CD14-positive monocyte (primary cell): ENCODE data around the gene LTBP1. TPM values are rescaled to one million over a fixed set of nuclear protein-coding genes. Genes with fewer than 3 reads are reported as not detected.
"Not testable (repeated sequence)": the region's sequence is repeated elsewhere in the genome, so short reads cannot be mapped to it uniquely, and the experiment has no call there.

Source experiments
- DNase-seq, 3 donors: peaks; one replicate each; pipeline ENCODE4 v3.0.0-alpha.2; 2011 to 2022
- H2AFZ ChIP-seq: 2 replicates; pipeline ENCODE4 v1.6.0; 2012; ENCODE audit warnings: mild to moderate bottlenecking, low read depth, low read length, inconsistent platforms; ENCODE audit not compliant: insufficient read depth, poor library complexity, severe bottlenecking
- H3K27ac ChIP-seq, 2 donors: 1 replicate in 1 of 2; 2 replicates in 1 of 2; pipeline ENCODE4 v1.5.1; 2012 to 2013; ENCODE audit warnings: low read length in 2 of 2, control low read depth in 1 of 2, inconsistent platforms in 1 of 2, low read depth in 1 of 2, mild to moderate bottlenecking in 1 of 2
- H3K27me3 ChIP-seq, 2 donors: one replicate each; pipeline versions ENCODE4 v1.6.0 to v1.6.1; 2011 to 2013; ENCODE audit warnings: low read length in 2 of 2; ENCODE audit not compliant: control insufficient read depth in 2 of 2, insufficient read depth in 2 of 2
- H3K36me3 ChIP-seq, 2 donors: replicated peaks in 1 of 2; 1 replicate in 1 of 2; 2 replicates in 1 of 2; pipeline versions ENCODE4 v1.5.1 to v1.6.1; 2012 to 2013; ENCODE audit warnings: low read length in 2 of 2, control low read depth in 1 of 2, inconsistent platforms in 1 of 2, mild to moderate bottlenecking in 1 of 2; ENCODE audit not compliant: insufficient read depth in 2 of 2, control insufficient read depth in 1 of 2
- H3K4me1 ChIP-seq, 2 donors: 1 replicate in 1 of 2; 2 replicates in 1 of 2; pipeline versions ENCODE4 v1.5.1 to v1.6.1; 2012 to 2013; ENCODE audit warnings: low read length in 2 of 2, control low read depth in 1 of 2, inconsistent platforms in 1 of 2, mild to moderate bottlenecking in 1 of 2, moderate library complexity in 1 of 2; ENCODE audit not compliant: insufficient read depth in 2 of 2, control insufficient read depth in 1 of 2
- H3K4me2 ChIP-seq: replicated peaks from 2 replicates; pipeline ENCODE3; 2012; ENCODE audit warnings: low read length, moderate library complexity, mild to moderate bottlenecking; ENCODE audit not compliant: poor library complexity, severe bottlenecking; ENCODE audit errors: extremely low read depth
- H3K4me3 ChIP-seq, 3 experiments: fragments of 200-600 bp in 1 of 3; sonication (generic) in 1 of 3; replicated peaks in 1 of 3; 1 replicate in 2 of 3; 2 replicates in 1 of 3; pipeline ENCODE4 v1.5.1; 2011 to 2013; ENCODE audit warnings: low read length in 3 of 3, mild to moderate bottlenecking in 3 of 3, control low read depth in 2 of 3, low read depth in 2 of 3, inconsistent platforms in 1 of 3, moderate library complexity in 1 of 3
- H3K79me2 ChIP-seq: 2 replicates; pipeline ENCODE4 v1.6.0; 2012; ENCODE audit warnings: mild to moderate bottlenecking, control low read depth, inconsistent platforms, low read length, moderate library complexity; ENCODE audit not compliant: insufficient read depth
- H3K9ac ChIP-seq: 2 replicates; pipeline ENCODE4 v1.6.0; 2017; ENCODE audit warnings: low read length, mild to moderate bottlenecking; ENCODE audit not compliant: insufficient read depth, poor library complexity, severe bottlenecking
- H3K9me3 ChIP-seq, 2 donors: replicated peaks in 1 of 2; 1 replicate in 1 of 2; 2 replicates in 1 of 2; pipeline versions ENCODE4 v1.5.1 to v1.6.1; 2012 to 2013; ENCODE audit warnings: low read length in 2 of 2, control low read depth in 1 of 2; ENCODE audit not compliant: control insufficient read depth in 1 of 2, insufficient read depth in 1 of 2
- H4K20me1 ChIP-seq: 2 replicates; pipeline ENCODE4 v1.6.0; 2012; ENCODE audit warnings: mild to moderate bottlenecking, low read length, control low read depth, moderate library complexity; ENCODE audit not compliant: insufficient read depth
- H3K27ac Mint-ChIP-seq, 7 donors: one replicate each; pipeline ENCODE4 v1.8.0; 2020; ENCODE audit warnings: mild to moderate bottlenecking in 7 of 7, mixed read lengths in 7 of 7, moderate library complexity in 6 of 7, inconsistent platforms in 2 of 7
- H3K27me3 Mint-ChIP-seq, 3 donors: one replicate each; pipeline ENCODE4 v1.8.0; 2021 to 2022; ENCODE audit warnings: low read depth in 3 of 3, mild to moderate bottlenecking in 3 of 3, mixed read lengths in 3 of 3, moderate library complexity in 3 of 3, inconsistent platforms in 1 of 3
- H3K36me3 Mint-ChIP-seq, 2 donors: one replicate each; pipeline ENCODE4 v1.8.0; 2020; ENCODE audit warnings: mixed read lengths in 2 of 2, inconsistent platforms in 1 of 2, mild to moderate bottlenecking in 1 of 2
- H3K4me1 Mint-ChIP-seq: one replicate; pipeline ENCODE4 v1.8.0; 2020; ENCODE audit warnings: mild to moderate bottlenecking, mixed read lengths
- H3K4me3 Mint-ChIP-seq, 2 donors: one replicate each; pipeline ENCODE4 v1.8.0; 2020; ENCODE audit warnings: mild to moderate bottlenecking in 2 of 2, mixed read lengths in 2 of 2, moderate library complexity in 1 of 2
- H3K9me3 Mint-ChIP-seq, 7 donors: one replicate each; pipeline ENCODE4 v1.8.0; 2020 to 2022; ENCODE audit warnings: mixed read lengths in 7 of 7, mild to moderate bottlenecking in 6 of 7, moderate library complexity in 6 of 7, inconsistent platforms in 2 of 7
- WGBS: methylation state at CpG from one replicate; pipeline ENCODE4 v1.1.5; 2013; ENCODE audit warnings: missing lambda C conversion rate; ENCODE audit not compliant: insufficient coverage; 5-methylcytosine and 5-hydroxymethylcytosine counted together
- intact Hi-C, 2 donors: fragments of 100-400 bp; cut with micrococcal nuclease; formaldehyde crosslinking; loops; one replicate each; pipeline versions ENCODE4 v1.15.0 to v1.15.1; 2023
- polyA plus RNA-seq, 3 donors: library from polyadenylated mRNA; depleted of rRNA in 1 of 3; unstranded in 2 of 3; stranded (reverse) in 1 of 3; fragments of 300-500 nt in 2 of 3; fragments of >200 nt in 1 of 3; fragmentation: Illumina TruSeq in 2 of 3; gene quantifications; 1 replicate in 2 of 3; 2 replicates in 1 of 3; pipeline ENCODE4 v1.2.3, GENCODE V29; 2012 to 2021
- TF ChIP-seq, protein P1 (sequence below): fragments of 200-600 bp; IDR thresholded peaks from one replicate; pipeline ENCODE4 v1.8.0; 2022; ENCODE audit warnings: antibody characterized with exemption, mild to moderate bottlenecking

Gene LTBP1
- polyA plus RNA-seq, 3 donors: 0.18 to 0.24 TPM; not detected in 1

DNA sequence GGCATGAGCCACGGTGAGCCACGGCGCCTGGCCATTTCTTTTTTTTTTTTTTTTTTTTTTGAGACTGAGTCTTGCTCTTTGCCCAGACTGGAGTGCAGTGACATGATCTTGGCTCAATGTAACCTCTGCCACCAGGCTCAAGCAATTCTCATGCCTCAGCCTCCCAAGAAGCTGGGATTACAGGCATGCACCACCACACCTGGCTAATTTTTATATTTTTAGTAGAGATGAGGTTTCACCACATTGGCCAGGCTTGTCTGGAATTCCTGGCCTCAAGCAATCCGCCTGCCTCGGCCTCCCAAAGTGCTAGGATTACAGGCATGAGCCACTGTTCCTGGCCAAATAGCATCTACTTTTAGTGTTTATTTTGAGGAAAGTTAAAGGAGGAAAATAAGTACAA lies 25.3 kb upstream of the LTBP1 start:
- H2AFZ ChIP-seq, H3K4me2 ChIP-seq, H3K4me1 ChIP-seq, H4K20me1 ChIP-seq, H3K36me3 Mint-ChIP-seq, H3K27ac ChIP-seq, H3K4me3 ChIP-seq, intact Hi-C loops, H3K79me2 ChIP-seq, H3K4me3 Mint-ChIP-seq, H3K27me3 ChIP-seq, H3K9ac ChIP-seq, DNase-seq, H3K36me3 ChIP-seq, H3K9me3 ChIP-seq, H3K9me3 Mint-ChIP-seq, H3K4me1 Mint-ChIP-seq, H3K27ac Mint-ChIP-seq: not testable (repeated sequence)
- WGBS: no CpG with 5 or more reads among the region's 5 CpGs
- H3K27me3 Mint-ChIP-seq: peaks cover 7 to 17% (median 15%) of the 10 kb centered on the region in 3 donors

DNA sequence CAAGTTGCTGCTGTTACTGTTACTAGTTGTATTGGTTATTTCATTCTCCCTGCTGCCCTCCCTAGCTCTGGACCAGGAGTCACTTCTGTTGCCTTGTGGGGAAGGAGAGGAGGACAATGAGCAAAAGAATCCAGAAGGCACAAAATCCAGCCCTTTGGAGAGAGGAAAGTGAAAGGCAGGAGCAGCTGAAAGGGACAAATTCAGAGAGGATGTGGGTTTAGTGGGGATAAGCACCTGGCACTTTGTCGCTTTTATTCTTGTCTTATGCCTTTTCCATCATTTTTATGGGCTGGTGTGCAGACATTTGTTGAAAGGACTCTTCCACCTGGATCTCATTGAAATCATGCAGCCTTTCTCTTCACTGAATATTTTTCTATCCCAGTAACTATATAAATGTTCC lies 24.3 kb upstream of the LTBP1 start:
- Histone ChIP-seq H4K20me1 (no peaks in the 10 kb centered on the region), H3K79me2 (no peaks in the 10 kb centered on the region), H3K4me3 (no peak overlapping the region), H3K27ac (no peak overlapping the region), H3K4me1 (no peaks in the 10 kb centered on the region), H2AFZ (no peak overlapping the region), H3K36me3 (no peaks in the 10 kb centered on the region), H3K4me2 (no peak overlapping the region), H3K9me3 (no peaks in the 10 kb centered on the region), H3K27me3 (peaks cover 3 to 13% of the 10 kb centered on the region in 2 donors), H3K9ac (no peak overlapping the region)
- Mint-ChIP-seq H3K27ac (no peak overlapping the region), H3K9me3 (peaks cover 0 to 7% (median 2%) of the 10 kb centered on the region in 7 donors), H3K36me3 (no peaks in the 10 kb centered on the region), H3K4me1 (no peaks in the 10 kb centered on the region), H3K27me3 (peaks cover 14 to 27% (median 18%) of the 10 kb centered on the region in 3 donors), H3K4me3 (no peak overlapping the region)
- no CpG with 5 or more reads among the region's 1 CpG for WGBS
- no peak for DNase-seq
- TF ChIP-seq, protein P1, sequence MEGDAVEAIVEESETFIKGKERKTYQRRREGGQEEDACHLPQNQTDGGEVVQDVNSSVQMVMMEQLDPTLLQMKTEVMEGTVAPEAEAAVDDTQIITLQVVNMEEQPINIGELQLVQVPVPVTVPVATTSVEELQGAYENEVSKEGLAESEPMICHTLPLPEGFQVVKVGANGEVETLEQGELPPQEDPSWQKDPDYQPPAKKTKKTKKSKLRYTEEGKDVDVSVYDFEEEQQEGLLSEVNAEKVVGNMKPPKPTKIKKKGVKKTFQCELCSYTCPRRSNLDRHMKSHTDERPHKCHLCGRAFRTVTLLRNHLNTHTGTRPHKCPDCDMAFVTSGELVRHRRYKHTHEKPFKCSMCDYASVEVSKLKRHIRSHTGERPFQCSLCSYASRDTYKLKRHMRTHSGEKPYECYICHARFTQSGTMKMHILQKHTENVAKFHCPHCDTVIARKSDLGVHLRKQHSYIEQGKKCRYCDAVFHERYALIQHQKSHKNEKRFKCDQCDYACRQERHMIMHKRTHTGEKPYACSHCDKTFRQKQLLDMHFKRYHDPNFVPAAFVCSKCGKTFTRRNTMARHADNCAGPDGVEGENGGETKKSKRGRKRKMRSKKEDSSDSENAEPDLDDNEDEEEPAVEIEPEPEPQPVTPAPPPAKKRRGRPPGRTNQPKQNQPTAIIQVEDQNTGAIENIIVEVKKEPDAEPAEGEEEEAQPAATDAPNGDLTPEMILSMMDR: no peak
- intact Hi-C loops: no loop called here
